Measurements from ENCODE around the gene SLC12A8.

The SLC12A8 gene

DNA sequence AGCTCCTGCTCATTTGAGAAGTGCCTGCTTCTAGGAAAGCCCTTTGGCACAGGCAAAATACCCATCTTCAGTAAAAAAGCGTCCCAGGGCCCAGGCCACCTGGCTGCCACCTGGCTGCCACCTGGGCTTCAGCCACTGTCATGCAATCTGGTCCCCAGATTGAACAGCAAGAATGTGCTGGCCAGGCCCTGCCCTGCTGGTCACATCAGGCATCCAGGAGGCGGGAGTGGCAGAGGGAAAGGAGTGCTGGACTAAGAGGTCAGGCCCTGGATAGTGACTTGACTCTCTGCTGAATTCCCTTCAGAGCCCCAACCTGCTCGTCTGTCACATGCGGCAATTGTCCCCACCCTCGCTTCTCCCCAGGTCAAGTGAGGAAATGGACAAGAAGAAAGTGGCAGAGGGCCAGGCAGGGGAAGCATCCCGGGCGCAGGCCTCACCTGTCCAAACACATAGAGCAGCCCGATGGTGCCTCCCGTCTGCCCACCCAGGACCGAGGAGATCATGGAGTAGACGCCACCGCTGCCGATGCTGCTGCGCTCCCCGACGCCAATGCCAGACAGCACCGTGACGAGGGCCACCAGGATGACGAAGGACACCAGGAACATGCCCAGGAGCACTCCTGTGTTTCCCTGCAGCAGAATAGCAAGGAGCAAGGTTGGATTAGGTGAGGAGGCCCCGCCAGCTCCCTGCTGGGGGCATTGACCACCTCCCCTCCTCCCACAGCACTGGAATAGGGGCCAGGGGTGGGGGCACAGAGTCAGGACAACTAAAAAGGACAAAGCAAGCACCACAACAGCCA lies 25.5 kb downstream of the SLC12A8 start:
- no peak for DNase-seq

DNA sequence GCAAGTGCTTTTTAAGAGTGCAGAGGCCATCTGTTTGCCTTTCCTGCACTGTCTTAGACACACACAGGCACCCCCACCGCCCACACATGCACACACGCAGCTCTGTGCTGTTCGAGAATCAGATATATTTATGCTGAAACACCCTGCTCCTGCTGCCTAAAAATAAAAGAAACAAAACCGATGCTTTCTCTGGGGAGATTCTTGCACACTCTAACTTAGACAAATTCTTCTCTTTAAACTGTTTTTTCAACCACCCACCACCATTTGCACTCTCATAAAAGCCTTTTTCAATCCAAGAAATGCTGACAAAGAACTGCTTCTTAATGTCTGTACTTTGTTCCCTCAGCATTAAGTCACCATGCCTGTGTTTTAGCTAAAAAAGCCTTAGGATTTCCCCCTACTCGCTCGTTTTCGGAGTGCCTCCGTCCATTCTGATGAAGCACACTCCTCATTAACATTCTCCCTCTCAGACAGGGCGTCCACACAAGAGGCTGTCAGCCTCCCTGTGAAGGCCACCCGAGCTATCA lies 26.2 kb downstream of the SLC12A8 start:
- no peak for DNase-seq

DNA sequence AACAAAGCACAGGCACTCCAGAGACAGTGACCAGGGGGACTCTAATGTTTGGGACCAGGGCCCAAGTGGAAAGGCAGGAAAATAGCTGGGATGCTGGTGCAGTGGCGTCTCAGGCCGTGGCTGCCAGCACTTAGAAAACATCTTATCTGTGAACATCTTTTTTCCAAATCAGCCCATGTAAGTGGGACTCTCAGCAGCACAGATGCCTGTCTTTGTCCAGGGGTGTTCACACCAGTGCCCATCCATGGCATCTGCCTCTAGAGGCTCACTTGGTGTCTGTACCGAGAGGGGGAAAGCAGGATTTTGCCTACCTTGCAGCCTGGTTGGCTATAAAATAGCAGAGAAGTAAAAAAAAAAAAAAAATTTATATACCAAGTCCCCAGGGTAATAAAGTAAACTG lies 26.7 kb downstream of the SLC12A8 start:
- no peak for DNase-seq

DNA sequence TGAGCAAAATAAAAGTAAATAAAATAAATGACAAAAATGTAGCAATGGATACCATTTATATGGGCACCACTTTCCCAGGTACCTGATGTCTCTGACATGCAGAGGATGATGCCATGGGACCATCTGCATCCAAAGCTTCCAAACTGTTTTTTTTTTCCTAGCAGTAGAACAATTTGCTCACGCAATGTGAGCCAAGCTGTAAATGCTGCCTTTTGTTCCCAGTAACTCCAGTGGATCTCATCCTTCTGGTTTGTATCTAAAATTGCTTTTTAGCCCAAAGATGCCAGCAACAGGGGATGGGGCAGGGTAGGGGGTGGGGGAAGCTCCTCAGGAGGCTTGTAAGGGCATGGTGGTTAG lies 32.7 kb downstream of the SLC12A8 start:
- no peak for DNase-seq

DNA sequence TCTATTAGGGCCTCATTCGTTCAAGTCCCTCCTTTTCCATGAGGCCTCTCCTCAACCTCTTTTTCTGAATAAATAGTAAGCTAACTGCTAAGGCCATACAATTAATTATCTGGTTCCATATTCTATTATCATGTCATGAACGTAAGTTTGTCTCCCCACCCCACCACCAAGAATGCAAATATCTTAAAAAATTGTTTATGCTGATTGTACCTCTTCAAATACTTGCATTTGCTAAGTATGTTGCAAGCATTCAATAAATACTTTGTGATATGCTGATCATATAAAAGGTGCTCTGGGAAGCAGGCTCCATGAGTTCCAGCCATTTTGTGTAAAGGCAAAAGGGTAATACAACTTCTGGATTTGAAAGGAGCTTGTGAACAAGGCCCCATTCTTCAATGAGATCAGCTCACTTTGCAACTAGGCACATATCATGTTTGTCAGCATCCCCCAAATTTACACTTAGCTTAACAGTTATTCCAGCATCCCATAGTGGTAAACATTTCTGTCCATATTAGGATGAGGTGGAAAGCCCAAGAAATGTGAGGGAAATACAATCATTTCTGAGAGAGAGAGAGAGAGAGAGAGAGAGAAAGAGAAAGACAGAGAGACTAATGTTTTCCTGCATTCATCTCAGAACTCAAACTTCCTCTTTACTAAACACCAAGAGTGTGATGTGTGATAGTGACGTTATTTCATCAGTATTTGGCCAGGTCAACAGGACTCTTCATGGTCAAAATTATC lies 33.2 kb downstream of the SLC12A8 start:
- DNase-seq = no peak

DNA sequence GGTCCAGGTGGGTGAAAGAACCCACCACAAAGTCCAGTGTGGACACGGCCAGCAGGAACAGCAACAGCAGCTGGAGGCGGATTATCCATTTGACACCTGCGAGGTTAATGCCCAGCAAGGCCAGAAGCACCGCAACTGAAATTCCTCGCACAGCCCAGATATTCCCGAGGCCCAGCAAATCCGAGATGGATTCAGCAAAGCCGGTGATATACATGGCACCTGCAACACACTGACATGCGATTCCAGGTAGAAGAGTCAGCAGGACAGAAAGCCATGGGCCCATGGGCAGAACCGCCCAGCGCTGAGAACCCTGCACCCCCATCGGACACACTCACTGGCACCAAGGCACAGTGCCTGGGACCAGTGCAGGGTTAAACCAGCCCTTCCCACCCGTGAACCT lies 34.8 kb downstream of the SLC12A8 start:
- DNase-seq = no peak

DNA sequence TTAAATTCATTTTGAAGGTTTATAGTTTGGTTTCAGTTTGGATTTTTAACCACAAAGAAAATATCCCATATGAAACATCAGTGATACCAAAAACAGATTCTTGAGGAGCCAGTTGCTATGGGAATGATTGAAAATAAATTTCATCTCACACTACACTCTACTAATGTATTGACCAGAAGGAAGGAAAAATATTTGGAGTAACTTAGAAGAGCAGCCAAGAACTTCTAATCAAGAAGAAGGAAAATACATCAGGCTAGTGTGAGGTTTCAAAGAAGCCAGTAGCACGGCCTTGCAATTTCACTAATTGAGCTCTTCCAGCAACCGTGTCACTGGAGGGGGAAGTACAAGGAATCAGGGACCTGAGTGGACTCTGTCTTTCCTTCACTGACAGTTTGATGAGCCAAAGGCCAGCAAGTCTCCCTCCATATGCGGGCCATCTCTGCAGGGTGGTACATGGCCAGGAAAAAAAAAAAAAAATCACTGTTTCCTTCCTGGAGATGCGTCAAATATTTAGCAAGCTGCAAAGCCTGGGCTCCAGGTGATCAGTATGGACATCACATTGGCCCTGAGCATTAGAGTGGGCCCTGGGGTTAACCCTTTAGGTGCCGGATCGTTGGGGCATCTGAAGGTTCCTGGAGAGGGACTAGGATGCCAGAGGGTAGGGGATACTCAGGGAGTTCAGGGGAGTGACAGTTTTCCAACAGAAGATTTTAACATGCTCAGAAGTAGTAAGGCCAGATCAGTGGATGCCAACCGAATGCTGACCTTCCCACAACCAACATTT lies 37.1 kb downstream of the SLC12A8 start:
- no peak for DNase-seq

DNA sequence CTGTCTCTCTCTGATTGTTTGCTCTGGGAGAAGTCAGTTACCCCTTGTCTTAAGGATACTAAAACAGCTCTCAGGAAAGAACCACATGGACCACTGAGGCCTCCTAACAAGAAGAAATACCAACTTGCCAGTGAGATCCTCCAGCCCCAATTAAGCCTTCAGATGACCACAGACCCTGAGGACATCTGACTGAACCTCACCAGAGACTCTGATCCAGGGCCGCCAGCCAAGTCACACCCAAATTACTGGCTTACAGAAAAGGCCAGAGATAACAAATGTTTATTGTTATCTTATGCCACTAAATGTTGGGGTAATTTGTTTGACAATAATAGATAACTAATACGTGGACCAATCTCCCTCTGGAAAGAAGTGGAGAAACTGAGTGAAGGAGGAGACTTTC lies 40.2 kb downstream of the SLC12A8 start:
- no peak for DNase-seq

DNA sequence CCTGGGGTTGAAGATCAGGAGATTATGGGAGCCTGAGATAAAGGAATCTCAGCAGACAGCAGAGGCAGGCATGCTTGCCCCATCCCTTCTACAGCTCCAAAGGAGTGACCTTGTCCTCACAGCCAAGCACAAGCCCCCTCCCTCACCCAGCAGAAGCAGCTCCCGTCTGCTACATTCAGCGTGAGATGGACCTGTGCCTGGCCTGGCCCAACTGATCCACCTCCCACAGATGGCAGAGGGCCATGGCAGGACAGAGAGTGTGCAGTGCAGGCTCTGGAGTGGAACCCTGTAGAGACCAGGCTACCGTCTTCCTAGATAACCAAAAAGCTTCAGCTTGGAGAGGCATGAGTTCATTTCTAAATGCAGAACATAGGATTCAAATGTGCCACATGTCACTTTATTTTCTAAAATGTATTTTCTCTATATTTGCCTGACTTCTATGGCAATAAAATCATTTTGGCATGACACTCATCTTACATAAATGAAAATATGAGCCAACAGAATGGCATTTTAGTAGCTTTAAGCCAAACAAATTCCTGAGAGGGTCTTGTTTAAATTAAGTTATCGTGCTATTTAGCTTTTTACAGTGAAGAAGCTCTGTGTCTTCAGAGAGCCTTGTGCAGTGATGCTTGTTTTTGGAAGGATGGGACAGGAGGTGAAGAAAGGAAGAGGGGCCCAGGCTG lies 43.7 kb downstream of the SLC12A8 start:
- DNase-seq = no peak

DNA sequence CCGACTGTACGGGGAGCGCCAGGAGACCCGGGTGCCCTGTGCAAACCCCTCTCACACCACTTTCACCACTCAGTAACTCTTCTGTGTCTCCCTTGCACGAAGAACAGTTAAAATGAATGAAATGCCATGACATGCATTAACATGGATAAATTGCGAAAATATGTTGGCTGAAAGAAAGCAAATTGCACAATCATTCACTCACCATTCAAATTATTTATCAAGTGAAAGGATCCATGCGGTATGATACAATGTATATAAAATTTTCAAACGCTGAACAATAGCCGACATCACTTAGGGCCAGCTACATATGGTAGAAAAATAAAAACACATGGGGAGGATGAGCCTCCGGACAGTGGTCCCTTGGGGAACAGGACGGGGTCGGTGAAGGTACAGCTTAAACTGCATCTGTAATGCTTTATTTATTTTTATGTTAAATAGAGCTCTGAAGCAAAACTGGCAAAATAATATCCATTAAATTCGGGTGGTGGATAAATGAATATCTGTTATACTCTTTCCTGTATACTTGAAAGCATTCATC lies 45.9 kb downstream of the SLC12A8 start:
- DNase-seq = no peak

DNA sequence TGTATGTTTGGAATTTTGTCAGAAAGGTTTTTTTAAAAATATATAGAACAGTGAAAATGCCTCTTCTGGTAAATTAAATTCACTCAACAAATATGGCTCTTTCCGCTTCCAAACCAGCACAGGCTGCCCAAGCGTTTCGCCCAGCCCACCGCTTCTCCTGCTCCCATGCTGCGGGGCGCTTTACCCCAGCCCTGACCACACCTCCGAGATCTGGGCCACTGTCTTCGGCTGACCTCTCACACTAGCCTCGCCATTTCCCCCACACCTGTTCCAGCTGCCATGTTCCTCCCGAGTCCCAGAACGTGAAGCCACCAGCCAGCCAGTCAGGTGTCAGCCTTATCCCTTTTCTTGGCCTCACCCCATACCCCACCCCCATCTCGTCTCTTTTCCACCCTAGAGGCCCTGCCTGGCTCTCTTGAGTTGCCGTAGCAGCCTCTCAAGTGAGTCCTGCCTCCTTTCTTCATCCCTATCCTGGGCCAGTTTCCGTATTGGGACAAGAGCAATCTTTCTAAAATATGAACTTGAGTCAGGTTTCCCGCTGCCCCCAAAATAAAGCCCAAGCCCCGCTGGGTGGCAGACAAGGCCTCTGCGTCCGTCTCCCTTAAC lies 46.5 kb downstream of the SLC12A8 start:
- DNase-seq = no peak

DNA sequence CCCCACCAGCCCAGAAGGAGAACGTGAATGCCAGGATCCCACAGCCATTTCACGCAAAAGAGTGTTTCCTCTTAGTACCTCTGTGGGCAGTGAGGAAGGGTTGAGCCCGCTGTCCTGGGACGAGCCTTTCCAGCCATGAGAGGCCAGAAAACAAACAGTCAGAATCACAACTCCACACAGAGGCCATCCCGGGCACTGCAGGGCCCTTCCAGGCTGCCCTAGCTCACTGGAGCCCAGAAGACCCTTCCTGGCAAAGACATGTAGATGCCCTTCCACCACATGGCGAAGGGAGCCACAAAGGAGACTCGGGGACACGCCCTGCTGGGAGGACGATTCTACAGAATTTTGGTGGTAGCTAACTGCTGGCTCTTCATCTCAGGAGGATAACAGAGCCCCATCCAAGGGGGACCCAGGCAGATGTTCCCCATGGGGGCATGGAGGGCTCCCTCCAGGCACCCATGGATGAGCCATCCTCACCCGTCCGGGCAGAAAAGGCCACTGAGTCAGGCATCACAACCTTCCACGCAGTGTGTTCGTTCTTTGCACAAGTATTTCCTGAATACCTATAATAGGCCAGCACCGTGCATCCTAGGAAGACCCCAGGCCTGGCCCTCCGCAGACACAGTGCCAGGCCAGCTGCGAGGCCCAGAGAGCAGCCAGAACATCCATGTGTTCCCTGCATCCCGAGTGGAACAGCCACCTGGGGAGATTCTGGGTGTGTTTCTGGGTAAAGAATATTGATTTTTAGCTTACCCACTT lies 47.2 kb downstream of the SLC12A8 start:
- no peak for DNase-seq

DNA sequence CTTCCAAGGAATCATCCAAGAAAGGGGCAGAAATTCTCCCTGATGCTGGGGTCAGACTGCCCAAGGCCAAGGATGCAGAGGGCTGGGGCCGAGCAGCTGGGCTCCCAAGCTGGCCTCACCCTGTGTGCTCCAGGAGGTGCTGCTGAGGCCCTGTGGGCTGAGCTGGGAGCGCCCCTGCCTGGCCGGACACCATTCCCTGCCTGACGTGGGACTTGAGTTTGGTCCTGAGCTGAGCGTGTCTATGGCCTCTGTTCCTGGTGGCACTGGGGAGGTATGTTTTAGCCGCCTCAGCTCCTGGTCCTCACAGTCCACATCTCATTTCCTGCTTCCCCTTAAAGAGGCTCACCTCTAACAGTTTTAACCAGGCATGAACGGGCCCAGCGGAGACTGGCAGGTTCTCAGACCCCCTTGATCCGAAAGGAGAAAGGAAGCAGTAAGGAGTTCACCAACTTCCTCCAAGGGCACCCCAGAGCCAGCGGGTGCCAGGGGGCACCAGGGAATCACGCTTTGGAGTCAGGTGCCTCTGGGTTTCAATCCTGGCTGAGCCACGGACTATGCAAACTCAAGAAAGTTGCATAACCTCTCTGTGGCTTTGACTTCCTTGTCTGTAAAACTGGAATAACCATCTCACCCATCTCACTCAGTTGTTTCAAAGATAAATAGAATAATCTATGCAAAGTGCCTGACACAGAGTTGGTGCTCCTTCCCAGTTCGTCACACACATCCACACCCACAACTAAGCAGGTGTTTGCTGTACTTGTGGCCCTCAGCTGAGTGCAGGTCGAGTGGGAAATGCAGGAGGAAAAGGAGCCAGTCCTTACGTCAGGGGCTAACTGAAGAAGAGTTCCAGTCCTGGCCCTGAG lies 48.6 kb downstream of the SLC12A8 start:
- no peak for DNase-seq

DNA sequence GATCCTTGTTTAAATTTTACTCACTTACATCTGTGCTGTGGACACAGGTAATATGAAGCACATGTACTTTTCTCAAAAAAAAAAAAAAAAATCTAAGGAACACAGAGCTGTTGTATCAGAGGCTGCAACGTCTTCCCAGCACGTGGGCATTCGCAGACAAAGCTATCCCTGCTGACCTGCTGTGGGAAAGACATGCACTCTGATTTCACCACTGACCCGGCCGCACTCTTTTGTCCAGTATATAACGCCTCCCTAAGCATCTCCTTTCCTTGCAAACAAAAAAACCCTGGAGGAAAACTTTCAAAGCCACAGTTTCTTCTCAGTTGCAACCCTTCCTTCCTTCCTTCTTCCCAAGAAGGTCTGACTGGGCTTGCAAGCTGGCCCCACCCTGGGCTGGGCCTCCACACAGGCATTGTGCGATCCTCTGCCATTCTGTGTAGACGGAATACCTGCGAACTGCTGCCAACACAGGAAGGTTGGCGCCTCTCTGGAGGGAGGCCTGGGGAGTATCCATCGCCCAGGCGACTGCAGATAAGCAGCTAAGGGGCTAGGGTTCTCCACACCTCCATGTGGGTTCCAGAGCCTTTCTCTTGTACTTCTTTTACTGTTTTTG lies 50.8 kb downstream of the SLC12A8 start:
- no peak for DNase-seq

DNA sequence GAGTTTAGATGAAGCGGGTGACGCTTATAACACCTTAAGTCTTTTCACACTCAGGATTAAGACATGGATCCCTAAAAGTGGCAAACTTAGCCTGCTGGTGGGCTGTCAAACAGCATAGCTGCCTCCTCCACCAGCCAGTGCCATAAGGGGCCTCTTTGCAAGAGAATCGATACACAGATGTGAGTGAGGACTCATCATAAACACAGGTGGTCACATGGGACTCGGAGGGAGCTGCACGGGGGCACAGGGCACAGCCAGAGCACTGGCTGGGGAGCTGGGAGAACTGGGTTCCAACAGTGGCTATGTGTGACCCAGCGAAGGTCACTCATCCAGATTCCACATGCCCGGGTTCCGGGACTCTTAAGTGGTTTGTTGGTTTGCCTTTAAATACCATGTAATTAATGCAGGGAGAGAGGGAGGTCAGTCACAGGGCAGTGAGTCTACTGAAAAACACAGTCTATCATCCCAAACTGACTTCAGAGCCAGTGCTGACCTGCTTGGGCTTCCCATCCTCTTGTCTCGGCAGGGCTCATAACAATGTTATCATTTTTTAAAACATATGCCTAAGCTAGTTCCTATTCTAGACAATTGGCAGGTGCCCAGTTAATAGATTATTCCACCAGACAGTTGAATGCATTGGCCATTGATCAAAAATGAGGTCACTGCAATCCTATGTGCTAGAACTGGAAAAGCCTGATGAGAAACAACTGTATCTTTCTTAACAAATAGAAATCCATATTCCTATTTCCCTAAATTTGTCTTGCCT lies 51.8 kb downstream of the SLC12A8 start:
- no peak for DNase-seq

DNA sequence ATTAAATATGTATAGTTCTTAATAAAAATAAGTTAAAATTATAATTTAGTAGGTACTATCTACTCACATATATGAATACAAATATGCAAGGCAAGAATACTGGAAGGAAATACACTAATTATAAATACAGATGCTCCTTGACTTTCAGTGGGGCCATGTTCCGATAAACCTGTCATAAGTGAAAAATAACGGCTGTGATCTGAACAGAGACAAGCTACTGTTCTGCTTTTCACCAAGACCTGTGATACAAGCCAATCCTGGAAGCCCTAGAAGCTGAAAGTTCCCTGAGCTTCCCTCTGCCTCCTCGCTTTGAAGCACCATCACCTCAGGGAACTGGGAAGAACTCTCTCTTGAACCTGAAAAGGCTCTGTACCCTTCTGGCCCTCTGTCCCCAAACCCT lies 55.4 kb downstream of the SLC12A8 start:
- no peak for DNase-seq

DNA sequence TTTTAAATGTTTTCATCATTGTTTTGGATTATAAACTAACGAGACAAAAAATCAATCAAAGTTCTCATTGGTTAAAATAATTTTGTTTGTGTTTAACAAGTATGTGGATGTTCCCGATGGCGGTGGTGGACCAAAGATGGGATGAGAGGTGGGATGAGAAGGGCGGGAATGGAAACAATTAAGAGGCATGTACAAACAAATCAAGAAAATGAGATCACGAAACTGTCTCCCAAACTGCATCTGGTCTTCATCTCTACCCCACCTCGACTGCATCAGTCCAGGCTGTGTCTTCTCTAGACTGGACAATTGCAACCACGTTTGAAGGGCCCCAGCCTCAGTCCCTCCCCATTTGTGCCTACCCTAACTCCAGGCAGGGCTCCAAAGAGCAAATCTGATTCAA lies 56.1 kb downstream of the SLC12A8 start:
- DNase-seq = no peak

DNA sequence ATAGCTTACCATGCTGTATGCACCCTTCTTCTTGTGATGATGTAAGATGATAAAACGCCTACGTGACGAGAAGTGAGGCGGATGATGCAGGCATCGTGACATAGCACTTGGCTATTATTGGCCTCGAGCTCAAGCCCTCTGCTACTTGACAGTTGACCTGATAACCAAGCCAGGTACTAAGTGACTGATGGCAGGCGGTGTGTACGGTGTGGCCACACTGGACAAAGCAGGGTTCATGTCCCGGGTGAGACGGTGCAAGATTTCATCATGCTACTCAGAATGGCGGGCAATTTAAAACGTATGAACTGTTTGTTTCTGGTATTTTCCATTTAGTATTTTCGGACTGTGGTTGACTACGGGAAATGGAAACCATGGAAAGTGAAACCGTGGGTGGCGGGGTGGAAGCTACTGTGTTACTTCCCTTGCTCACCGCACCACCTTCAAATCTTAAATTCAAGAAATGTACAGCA lies 57.7 kb downstream of the SLC12A8 start:
- DNase-seq = no peak

DNA sequence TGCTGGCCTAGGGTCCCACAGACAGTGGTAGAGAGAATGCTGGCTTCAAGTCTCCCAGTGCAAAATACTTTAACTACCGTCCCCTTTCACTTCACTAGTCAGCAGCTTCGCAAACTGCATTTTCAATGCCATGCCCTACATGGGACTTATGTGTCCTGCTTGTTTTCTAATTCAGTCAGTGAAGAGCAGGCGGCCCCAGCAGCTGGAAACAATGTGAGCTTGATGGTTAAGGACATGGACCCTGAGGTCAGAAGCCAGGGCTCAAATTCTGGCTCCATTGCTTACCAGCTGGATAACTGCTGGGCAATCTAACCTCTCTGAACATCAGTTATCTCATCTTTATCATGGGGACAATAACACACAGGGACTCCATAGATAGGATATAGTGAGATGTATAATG lies 58.4 kb downstream of the SLC12A8 start:
- no peak for DNase-seq
